Brain microvascular endothelial cell (primary cell): ENCODE data around the gene INSYN2A.

Experiments used
- DNase-seq: peaks from one replicate; pipeline ENCODE4 v3.0.0-alpha.2; 2020
- H3K27ac ChIP-seq: fragments of 250-450 bp; sonication (Bioruptor Pico); 2 replicates; pipeline ENCODE4 v1.5.1; 2020; ENCODE audit warnings: mild to moderate bottlenecking, moderate library complexity
- H3K27me3 ChIP-seq: fragments of 250-450 bp; sonication (Bioruptor Pico); replicated peaks from 2 replicates; pipeline ENCODE4 v1.5.1; 2020; ENCODE audit warnings: mild to moderate bottlenecking
- H3K36me3 ChIP-seq: fragments of 250-450 bp; sonication (Bioruptor Pico); replicated peaks from 2 replicates; pipeline ENCODE4 v1.5.1; 2020; ENCODE audit warnings: mild to moderate bottlenecking
- H3K4me3 ChIP-seq: 2 replicates; pipeline ENCODE4 v1.5.1; 2011; ENCODE audit warnings: low read depth, mild to moderate bottlenecking, control low read depth, low read length, moderate library complexity
- CTCF ChIP-seq: IDR thresholded peaks from 2 replicates; pipeline ENCODE4 v1.5.1; 2011; ENCODE audit warnings: low read depth, mild to moderate bottlenecking, moderate library complexity, low read length, control low read depth, inconsistent platforms; ENCODE audit errors: missing control alignments
- in situ Hi-C: cut with HindIII; loops from 2 replicates; pipeline ENCODE4 v1.10.0; 2017; ENCODE audit warnings: low sequenced_read_pairs, low pct_ligation_motif_present

INSYN2A gene

GRCh38 chr10:127184582-127184981 is 11.8 kb downstream of the INSYN2A start:
- TF ChIP-seq CTCF = no peak
- no peak overlapping the region for H3K27ac ChIP-seq
- in situ Hi-C loops = no loop called here
- no peak overlapping the region for H3K4me3 ChIP-seq
- no peaks in the 10 kb centered on the region for H3K36me3 ChIP-seq
- DNase-seq = no peak
- no peaks in the 10 kb centered on the region for H3K27me3 ChIP-seq

DNA sequence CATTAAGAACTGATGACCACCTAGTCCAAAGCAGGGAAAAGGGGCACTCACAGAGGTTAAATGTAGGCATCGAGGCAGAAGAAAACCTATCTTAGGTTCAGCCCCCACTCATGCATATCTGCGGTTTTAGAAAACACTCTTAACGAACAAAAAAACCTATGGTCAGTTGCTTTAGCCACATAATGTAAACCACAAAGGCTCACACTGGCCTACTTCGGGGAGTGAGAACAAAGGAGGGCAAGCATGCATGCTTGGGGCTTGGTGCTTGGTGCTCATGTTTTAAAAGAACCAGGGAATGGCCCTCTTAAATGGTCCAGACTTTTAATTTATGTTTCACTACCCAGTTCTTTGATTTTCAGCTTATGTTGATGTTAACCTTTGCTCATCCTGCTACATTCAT is 14.2 kb downstream of the INSYN2A start:
- H3K27me3 ChIP-seq = no peaks in the 10 kb centered on the region
- DNase-seq = no peak
- no peak overlapping the region for H3K27ac ChIP-seq
- in situ Hi-C loops = no loop called here
- no peak for TF ChIP-seq CTCF
- H3K36me3 ChIP-seq = no peaks in the 10 kb centered on the region
- no peak overlapping the region for H3K4me3 ChIP-seq

- no peak overlapping the region for H3K4me3 ChIP-seq
- no peak for TF ChIP-seq CTCF
- H3K27ac ChIP-seq = no peak overlapping the region
- DNase-seq = no peak
- no peaks in the 10 kb centered on the region for H3K27me3 ChIP-seq
- in situ Hi-C loops = no loop called here
- H3K36me3 ChIP-seq = no peaks in the 10 kb centered on the region
These were observed 16.7 kb downstream of the INSYN2A start for GRCh38 chr10:127179612-127180250.

DNA sequence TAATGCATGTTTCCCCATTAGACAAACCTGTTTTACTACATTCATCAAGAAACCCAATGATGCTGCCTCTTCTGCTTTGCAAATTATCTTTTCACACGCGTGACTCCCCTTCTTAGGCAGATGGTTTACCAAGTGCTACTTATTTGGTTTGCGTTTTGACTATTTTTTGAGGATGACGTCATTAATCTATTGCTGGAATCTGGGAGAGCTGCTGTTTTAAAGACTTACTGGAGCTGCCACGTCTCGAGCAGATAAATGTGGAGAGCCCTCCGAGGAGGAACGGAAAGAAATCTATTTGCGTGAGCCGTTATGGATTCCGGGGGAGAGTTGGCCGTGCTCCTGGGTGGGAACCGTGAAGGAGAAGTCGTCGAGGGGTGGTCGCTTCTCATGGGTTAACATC is 19.7 kb downstream of the INSYN2A start:
- H3K36me3 ChIP-seq = no peaks in the 10 kb centered on the region
- in situ Hi-C loops = no loop called here
- DNase-seq = no peak
- no peak overlapping the region for H3K27ac ChIP-seq
- no peaks in the 10 kb centered on the region for H3K27me3 ChIP-seq
- no peak overlapping the region for H3K4me3 ChIP-seq
- TF ChIP-seq CTCF = no peak

DNA sequence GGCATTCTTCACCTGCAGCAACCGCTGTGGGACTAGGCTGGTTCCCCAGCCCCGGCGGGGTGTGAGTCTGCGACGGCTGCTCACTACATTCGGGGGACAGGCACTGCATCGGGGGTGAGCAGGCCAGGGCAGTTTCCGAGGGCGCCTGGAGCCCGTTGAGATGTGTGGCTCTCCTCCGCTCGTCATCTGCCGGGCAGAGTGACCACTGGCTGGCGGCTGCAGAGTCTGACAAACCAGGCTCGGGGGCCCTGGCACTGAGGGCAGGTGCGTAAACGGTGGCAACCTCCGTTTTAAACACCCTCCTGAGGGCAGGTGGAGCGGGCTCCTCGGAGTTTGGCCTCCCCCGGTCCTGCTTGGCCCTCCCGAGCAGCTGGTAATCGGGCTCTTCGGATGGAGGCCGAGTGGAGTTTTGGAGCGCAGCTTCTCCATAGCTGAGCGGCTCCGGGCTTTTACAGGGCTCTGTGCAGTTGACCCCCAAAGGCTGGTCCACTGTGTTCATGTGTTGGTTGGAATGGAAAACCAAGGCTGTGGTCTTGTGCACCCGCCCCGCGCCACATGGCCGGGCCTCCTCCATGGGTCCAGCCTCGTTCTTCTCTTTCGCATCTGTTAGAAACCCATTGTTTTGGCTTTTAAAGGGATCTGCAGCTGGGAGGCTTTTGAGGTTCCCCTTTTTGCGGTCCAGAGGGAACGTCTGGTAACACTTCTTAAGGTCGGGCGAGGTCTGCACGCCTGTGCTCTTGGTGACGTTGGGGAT is 20.9 kb downstream of the INSYN2A start:
- TF ChIP-seq CTCF = no peak
- Histone ChIP-seq H3K27me3 (no peaks in the 10 kb centered on the region), H3K36me3 (no peaks in the 10 kb centered on the region), H3K4me3 (no peak overlapping the region), H3K27ac (no peak overlapping the region)
- DNase-seq = no peak
- in situ Hi-C loops = no loop called here
